ENCODE data around the gene CFAP43.

DNA sequence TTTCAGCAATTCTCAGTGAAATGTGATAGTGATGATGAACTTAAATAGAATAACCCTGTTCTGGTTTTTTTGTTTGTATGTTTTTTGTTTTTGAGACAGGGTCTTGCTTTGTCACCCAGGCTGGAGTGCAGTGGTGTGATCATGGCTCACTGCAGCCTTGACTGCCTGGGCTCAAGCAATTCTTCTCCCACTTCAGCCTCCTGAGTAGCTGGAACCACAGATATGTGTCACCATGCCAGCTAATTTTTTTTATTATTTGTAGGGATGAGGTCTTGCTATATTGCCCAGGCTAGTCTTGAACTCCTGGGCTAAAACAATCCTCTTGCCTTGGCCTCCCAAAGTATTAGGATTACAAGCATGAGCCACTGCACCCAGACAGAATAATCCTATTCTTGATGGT lies 132.2 kb downstream of the CFAP43 start:
- no peak for TF ChIP-seq POLR2AphosphoS5 (IDR thresholded peaks at IDR 0.05)
- no peak for TF ChIP-seq POLR2A (IDR thresholded peaks at IDR 0.05)
- no peak for TF ChIP-seq CTCF (IDR thresholded peaks at IDR 0.05)
- no peak for TF ChIP-seq EP300 (IDR thresholded peaks at IDR 0.05; ENCODE audit: low read depth)

Measured in transverse colon (tissue), 4 donors.